Breast epithelium (tissue), 4 donors: ENCODE measurements around the gene METTL8. TPM values are rescaled to one million over a fixed set of nuclear protein-coding genes. Genes with fewer than 3 reads are reported as not detected.

Experiments
- DNase-seq, 2 donors: peaks; one replicate each; pipeline ENCODE4 v3.0.0-alpha.2; 2019; ENCODE audit warnings: low spot score in 2 of 2
- H3K27ac ChIP-seq, 2 donors: fragments of 200-600 bp; sonication (generic) in 1 of 2; one replicate each; pipeline ENCODE4 v1.5.1; 2016 to 2019; ENCODE audit warnings: mild to moderate bottlenecking in 1 of 2
- H3K27me3 ChIP-seq, 2 donors: fragments of 200-600 bp; sonication (generic) in 1 of 2; one replicate each; pipeline versions ENCODE4 v1.5.1 to v1.6.0; 2017 to 2019; ENCODE audit warnings: control low read depth in 1 of 2, mild to moderate bottlenecking in 1 of 2
- H3K36me3 ChIP-seq: fragments of 200-600 bp; one replicate; pipeline ENCODE4 v1.5.1; 2019
- H3K4me1 ChIP-seq, 2 donors: fragments of 200-600 bp; sonication (generic); one replicate each; pipeline ENCODE4 v1.5.1; 2016 to 2019; ENCODE audit warnings: control low read depth in 1 of 2
- H3K4me3 ChIP-seq, 3 donors: fragments of 200-600 bp; sonication (generic); 1 replicate in 2 of 3; 2 replicates in 1 of 3; pipeline ENCODE4 v1.5.1; 2016 to 2019; ENCODE audit warnings: mild to moderate bottlenecking in 3 of 3, moderate library complexity in 2 of 3
- H3K9me3 ChIP-seq, 2 donors: fragments of 200-600 bp; sonication (generic) in 1 of 2; one replicate each; pipeline ENCODE4 v1.5.1; 2016 to 2019; ENCODE audit warnings: control low read depth in 1 of 2
- POLR2A ChIP-seq: fragments of 450-650 bp; IDR thresholded peaks from one replicate; pipeline ENCODE4 v1.6.1; 2016; ENCODE audit warnings: antibody characterized with exemption, mild to moderate bottlenecking, moderate library complexity
- POLR2AphosphoS5 ChIP-seq, 3 donors: sonication (generic); formaldehyde crosslinking; IDR thresholded peaks; one replicate each; pipeline ENCODE4 v1.6.1; 2017; ENCODE audit warnings: antibody characterized with exemption in 3 of 3
- intact Hi-C: fragments of 100-400 bp; cut with DNase I; formaldehyde crosslinking; loops from one replicate; pipeline ENCODE4 v1.15.1; 2023; ENCODE audit warnings: low total_unique reads
- total RNA-seq, 3 donors: library from RNA; depleted of rRNA; stranded (reverse); fragments of >200 nt; gene quantifications; one replicate each; pipeline ENCODE4 v1.1.0, GENCODE V29; 2016
- TF ChIP-seq, protein P1 (sequence below), 3 donors: fragments of 450-650 bp; IDR thresholded peaks; one replicate each; pipeline ENCODE4 v1.5.1; 2016 to 2017; ENCODE audit warnings: antibody characterized with exemption in 3 of 3, mild to moderate bottlenecking in 3 of 3, moderate library complexity in 3 of 3

METTL8 gene
- total RNA-seq, 3 donors from 2014 or later, result 21.4 to 26.9 (median 22.9) TPM

DNA sequence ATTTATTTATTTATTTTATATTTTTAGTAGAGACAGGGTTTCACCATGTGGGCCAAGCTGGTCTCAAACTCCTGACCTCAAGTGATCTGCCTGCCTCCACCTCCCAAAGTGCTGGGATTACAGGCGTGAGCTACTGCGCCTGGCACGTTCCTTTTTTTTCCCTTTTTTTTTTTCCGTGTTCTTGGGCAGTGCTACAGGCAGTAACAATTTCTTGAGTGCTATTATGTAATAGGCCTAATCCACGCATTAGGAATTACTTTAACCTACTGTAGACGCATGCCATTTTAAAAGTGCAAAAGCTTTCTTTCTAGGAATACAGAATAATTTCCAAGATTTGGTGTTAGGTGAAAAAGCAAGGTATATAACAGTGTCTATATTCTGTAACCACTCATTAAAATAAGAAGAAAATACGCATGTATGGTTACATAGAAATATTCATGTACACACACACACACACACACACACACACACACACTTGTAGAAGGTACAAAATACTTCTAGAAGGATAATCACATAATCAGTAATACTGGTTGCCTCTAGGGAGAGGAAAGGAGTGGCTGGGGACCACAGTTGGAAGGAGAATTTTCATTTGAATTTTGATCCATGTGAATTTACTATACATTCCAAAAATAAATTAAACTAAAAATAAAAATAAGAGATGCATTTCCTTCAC, 92.3 kb downstream of the METTL8 start:
- intact Hi-C loops, result no loop called here
- H3K27me3 ChIP-seq, result no peaks in the 10 kb centered on the region
- no peak overlapping the region for H3K27ac ChIP-seq
- DNase-seq, result no peak
- H3K36me3 ChIP-seq, result no peaks in the 10 kb centered on the region
- H3K9me3 ChIP-seq, result no peaks in the 10 kb centered on the region
- no peak for TF ChIP-seq POLR2AphosphoS5 (IDR thresholded peaks at IDR 0.05)
- TF ChIP-seq POLR2A, result no peak
- TF ChIP-seq, protein P1, sequence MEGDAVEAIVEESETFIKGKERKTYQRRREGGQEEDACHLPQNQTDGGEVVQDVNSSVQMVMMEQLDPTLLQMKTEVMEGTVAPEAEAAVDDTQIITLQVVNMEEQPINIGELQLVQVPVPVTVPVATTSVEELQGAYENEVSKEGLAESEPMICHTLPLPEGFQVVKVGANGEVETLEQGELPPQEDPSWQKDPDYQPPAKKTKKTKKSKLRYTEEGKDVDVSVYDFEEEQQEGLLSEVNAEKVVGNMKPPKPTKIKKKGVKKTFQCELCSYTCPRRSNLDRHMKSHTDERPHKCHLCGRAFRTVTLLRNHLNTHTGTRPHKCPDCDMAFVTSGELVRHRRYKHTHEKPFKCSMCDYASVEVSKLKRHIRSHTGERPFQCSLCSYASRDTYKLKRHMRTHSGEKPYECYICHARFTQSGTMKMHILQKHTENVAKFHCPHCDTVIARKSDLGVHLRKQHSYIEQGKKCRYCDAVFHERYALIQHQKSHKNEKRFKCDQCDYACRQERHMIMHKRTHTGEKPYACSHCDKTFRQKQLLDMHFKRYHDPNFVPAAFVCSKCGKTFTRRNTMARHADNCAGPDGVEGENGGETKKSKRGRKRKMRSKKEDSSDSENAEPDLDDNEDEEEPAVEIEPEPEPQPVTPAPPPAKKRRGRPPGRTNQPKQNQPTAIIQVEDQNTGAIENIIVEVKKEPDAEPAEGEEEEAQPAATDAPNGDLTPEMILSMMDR (IDR thresholded peaks at IDR 0.05), result no peak
- no peaks in the 10 kb centered on the region for H3K4me1 ChIP-seq
- no peak overlapping the region for H3K4me3 ChIP-seq

DNA sequence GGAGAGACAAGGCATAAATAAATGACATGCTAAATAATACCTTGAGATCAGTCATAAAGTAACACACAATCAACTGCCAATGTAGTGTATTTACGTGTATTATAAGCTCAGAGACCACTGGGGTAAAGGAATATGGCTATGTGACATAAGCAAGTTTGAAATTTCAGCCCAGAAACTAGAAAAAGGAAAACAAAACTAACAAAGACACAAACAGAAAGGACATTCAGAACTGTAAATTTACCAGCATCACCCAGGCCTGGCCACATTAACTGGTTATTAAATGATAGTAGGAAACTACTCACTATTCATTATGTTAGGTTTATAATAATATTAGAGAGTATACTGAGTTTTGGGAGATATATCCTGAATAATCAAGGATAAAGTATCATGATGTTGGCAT, 98.8 kb downstream of the METTL8 start:
- intact Hi-C loops, result no loop called here
- no peak for DNase-seq

DNA sequence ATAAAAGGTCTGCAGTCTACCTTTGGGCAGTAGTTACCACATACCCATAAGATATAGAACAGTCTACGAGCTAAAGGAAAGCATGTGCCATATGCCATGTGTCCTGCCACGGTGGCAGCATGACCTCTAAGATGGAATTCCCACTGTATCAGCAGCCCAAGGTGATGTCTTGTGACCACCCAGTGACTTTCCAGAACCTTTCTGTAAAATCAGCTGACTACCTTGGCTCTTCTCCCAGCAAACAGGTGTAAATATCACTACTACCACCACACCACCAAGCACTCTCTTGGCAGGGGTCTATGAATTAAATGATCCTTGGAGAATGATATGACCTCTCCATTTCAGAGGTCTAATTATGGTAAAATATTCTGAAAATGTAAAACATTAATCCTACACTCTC, 99.6 kb downstream of the METTL8 start:
- no peaks in the 10 kb centered on the region for H3K4me1 ChIP-seq
- no peak overlapping the region for H3K4me3 ChIP-seq
- TF ChIP-seq POLR2A (no peak), POLR2AphosphoS5 (IDR thresholded peaks at IDR 0.05) (no peak)
- TF ChIP-seq, protein P1 (IDR thresholded peaks at IDR 0.05), result no peak
- intact Hi-C loops, result no loop called here
- H3K27ac ChIP-seq, result no peak overlapping the region
- no peak for DNase-seq
- H3K36me3 ChIP-seq, result no peaks in the 10 kb centered on the region
- H3K9me3 ChIP-seq, result no peaks in the 10 kb centered on the region
- no peaks in the 10 kb centered on the region for H3K27me3 ChIP-seq

More for the DNA sequence above, 98.8 kb downstream of the METTL8 start:
- Histone ChIP-seq H3K27ac (no peak overlapping the region), H3K9me3 (no peaks in the 10 kb centered on the region), H3K4me1 (no peaks in the 10 kb centered on the region), H3K4me3 (no peak overlapping the region), H3K36me3 (no peaks in the 10 kb centered on the region), H3K27me3 (no peaks in the 10 kb centered on the region)
- TF ChIP-seq, protein P1 (IDR thresholded peaks at IDR 0.05), result no peak
- TF ChIP-seq POLR2A (no peak), POLR2AphosphoS5 (IDR thresholded peaks at IDR 0.05) (no peak)

DNA sequence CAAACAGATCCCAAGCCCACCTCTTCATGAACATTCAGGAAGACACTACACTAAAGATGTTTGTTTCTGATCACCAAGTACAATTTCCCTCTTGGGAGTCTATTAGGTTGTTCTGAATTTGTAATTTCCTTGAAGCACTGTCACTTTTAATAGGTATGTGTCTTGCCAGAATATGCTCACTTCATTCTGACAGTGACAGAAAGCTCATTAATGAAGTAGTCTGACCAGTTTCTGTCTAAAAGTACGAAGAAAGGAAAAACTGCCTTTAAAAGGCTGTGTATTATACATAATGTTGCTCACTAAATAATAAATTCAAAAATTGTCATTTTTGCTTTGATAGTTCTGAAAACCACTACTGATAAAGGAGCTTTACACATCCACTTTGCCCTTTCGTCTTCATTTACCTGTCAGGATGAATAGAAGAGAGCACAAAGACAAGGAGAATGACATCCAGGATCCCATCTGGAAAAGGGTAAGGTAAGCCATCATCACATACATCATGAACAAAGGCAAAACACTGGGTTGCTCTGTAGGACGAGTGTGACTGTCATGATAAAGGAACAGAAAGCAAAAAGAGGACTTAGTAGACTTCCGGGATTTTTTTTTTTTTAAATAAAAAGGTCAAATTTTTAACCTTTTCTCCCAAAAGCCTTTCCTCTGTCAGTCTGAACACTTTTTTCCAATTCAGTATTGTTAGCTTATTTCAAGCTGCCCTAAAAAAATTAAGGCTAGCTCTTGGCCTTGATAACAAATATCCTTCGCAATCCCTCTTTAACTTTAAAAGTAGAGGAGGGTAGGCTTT, 103.4 kb downstream of the METTL8 start:
- no peaks in the 10 kb centered on the region for H3K9me3 ChIP-seq
- no peak overlapping the region for H3K4me3 ChIP-seq
- H3K27ac ChIP-seq, result no peak overlapping the region
- no peak for TF ChIP-seq POLR2AphosphoS5 (IDR thresholded peaks at IDR 0.05)
- no peak for TF ChIP-seq POLR2A
- TF ChIP-seq, protein P1 (IDR thresholded peaks at IDR 0.05), result no peak
- no peaks in the 10 kb centered on the region for H3K4me1 ChIP-seq
- no peaks in the 10 kb centered on the region for H3K27me3 ChIP-seq
- no peak for DNase-seq
- no peaks in the 10 kb centered on the region for H3K36me3 ChIP-seq
- intact Hi-C loops, result no loop called here

DNA sequence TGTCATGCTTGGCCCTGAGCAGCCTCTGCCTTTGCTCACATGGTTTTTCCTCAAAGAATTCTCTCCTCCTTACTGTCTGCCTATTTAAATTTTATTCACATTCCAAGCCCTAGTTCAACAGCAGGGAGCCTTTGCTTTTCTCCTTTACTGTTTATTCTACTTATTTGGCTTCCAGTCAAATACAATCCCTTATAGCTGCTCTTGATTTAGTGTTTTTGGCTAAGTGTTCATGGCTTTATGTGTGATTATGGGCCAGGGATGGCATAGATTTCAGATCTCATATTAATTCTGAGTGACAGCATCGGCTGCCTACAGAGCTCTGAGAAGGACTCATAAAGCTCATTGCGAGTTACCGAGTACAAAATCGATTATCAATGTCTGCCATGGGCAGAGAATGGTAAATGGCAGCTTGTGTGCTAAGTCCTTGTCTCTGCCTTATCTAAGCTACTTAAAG, 106.7 kb downstream of the METTL8 start:
- no peak overlapping the region for H3K27ac ChIP-seq
- no peak overlapping the region for H3K4me3 ChIP-seq
- H3K27me3 ChIP-seq, result no peaks in the 10 kb centered on the region
- intact Hi-C loops, result no loop called here
- no peaks in the 10 kb centered on the region for H3K9me3 ChIP-seq
- no peak for DNase-seq
- H3K36me3 ChIP-seq, result no peaks in the 10 kb centered on the region
- TF ChIP-seq, protein P1 (IDR thresholded peaks at IDR 0.05), result no peak
- TF ChIP-seq POLR2A (no peak), POLR2AphosphoS5 (IDR thresholded peaks at IDR 0.05) (no peak)
- no peaks in the 10 kb centered on the region for H3K4me1 ChIP-seq
